Measurements from ENCODE around the gene DAW1. TPM values are rescaled to one million over a fixed set of nuclear protein-coding genes. Genes with fewer than 3 reads are reported as not detected.
A peak's percentile ranks its signal among the peaks of the same experiment; 100 is the strongest.

Gene DAW1
- total RNA-seq, 1 experiment from 2014 or later = 104 TPM

GRCh38 chr2:227861011-227861410, 10.4 kb upstream of the DAW1 start:
- no peak for DNase-seq (ENCODE audit: extremely low read depth, low read depth)

GRCh38 chr2:227862227-227862740, 9.1 kb upstream of the DAW1 start:
- peak; percentile 84 for DNase-seq (ENCODE audit: extremely low read depth, low read depth)

DNA sequence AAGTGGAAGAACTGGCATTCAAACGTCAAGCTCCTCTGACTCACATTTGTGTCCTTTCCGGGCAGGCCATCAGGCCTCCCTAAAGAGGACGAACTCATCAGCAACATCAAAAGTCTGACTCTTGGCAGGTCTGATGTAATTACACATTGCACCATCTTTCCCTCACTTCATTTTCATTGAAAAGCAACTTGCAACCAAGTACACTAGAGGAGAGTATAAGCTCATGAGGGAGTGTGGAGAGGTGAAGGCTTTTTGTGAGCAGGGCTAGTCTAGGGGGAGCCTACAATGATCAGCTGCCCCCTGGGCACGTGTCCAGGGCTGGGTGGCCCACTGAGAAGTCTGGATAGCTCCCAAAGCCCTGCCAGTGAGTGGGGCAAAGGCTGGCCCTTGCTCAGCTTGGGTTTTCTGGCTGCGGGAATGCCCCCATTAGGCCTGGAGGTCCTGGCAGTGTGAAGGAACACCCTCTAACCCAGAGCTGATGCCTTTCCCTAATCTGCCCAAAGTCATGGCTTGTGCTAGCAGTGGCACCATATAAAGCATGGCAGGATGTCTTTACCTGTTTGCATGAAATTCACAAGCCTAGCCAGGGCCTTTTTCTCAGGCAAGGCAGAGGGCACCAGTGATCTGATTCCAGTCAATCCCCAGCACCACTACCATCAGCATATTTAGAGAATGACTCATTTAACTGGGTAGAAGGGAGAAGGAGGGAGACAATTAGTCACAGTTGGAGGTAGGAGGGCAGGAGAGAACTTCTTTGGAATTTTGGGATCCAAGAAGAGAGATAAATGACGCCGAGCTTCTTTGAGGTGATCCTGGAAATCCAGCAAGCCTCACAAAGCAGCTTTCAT, 8.5 kb upstream of the DAW1 start:
- DNase-seq (ENCODE audit: extremely low read depth, low read depth) = peak; percentile 97

DNA sequence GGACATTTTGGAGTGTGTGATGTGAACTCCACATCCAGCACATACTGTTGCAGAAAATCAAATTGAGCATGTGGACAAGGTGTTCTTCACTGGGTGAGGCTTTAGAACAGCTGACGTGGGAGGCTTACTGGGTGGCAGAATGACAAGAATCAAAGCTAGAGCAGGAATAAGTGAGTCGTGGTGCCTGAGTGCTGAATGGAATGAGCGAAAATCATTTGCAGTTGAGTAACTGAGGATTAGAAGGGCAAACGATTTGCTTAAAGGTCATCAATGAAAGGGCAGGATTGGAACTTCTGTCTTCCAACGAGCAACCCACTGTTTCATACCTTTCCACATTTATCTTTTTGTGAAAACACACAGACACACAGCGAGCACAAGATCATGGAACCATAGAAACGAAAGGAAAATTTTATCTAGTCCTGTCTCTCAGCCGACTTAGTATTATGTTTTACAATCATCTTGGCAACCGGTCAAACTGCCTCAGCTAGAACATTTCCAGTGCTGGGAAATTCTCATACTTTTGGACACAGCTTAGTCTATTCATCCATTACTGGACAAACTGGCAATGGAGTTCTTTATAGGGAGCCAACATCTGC, 7.2 kb upstream of the DAW1 start:
- no peak for DNase-seq (ENCODE audit: extremely low read depth, low read depth)

DNA sequence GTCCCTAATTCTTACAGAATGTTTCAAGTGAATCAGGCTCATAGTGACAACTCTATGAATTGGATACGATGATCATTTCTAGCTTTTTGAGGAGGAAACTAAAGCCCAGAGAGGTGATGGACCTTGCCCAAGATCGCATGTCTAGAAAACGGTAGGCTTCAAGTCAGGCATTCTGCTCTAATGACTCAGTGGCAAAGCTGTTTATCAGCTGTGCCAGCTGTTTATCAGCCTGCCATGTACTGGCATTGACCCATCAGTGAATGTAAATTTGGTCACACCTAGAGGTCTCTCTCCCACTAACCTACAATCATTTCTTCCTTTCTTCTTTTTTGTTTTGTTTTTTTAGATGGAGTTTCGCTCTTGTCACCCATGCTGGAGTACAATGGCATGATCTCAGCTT, 6.1 kb upstream of the DAW1 start:
- no peak for DNase-seq (ENCODE audit: extremely low read depth, low read depth)

DNA sequence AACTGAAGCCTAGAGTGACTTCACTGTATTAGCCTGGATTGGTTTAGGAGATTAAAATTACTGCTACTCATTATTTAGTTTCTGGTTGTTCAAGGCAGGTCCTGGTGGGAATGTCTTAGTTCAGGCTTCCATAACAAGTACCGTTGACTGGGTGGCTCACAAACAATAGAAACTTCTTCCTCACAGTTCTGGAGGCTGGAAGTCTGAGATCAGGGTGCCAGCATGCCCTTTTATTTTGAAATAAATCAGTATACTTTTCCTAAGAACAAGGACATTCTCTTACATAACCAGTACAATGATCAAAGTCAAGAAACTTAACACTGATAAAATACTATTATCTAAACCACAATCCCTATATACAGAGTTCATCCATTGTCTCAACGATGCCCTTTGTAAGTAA, 4.0 kb upstream of the DAW1 start:
- DNase-seq (ENCODE audit: extremely low read depth, low read depth) = no peak

DNA sequence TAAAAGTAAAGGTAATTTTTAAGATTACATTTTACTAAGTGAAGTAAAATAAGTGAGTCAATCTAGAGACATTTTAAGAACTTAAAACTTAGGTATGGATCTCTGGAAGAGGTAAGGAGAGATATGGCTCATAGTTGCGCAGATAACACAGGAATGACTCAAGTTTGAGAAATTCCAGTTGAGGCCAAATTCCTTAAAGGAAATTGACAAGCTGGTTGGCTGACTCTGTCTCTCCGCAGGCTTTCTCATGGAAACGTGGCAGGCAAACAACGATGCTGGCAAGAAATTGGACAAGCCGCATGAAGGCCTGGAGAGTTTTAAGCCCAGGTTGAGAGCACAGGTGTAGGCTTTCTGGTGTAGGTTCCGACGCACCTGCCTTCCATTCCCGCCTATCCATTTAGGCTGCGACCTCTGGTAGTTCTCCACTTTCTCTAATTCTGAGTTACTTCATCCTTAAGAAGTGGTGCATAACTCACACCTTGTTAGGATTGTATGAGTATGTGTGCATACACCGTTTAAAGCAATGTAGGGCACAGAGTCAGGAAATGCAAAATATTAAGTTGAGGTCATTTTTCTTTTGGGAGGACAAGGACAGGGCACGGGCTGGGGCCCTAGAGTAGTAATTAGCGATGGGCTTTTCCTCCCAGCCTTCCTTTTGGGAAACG, 589 bp upstream of the DAW1 start:
- peak; percentile 77 for DNase-seq (ENCODE audit: extremely low read depth, low read depth)

DNA sequence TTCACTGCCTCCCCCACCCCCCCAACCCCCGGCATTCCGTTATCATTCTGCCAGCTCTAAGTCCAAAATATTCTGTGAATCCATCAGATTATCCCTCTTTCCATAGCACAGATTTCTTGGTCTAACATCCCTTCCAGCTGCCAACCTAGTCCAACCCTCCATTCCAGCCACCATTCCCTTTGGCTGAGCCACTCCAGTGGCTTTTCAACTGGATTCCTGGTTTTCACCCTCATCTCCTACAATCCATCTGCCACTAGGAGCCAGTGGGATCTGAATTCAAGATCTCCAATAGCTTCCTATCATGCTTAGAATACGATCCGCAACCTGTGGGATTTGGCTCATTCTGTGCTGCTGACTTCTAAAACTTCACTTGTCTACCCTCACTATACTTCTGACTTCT, 1.2 kb downstream of the DAW1 start:
- DNase-seq (ENCODE audit: extremely low read depth, low read depth) = no peak

- peak; percentile 88 for DNase-seq (ENCODE audit: extremely low read depth, low read depth)
Observed at GRCh38 chr2:227876300-227876801, 4.9 kb downstream of the DAW1 start.

- no peak for DNase-seq (ENCODE audit: extremely low read depth, low read depth)
Observed at GRCh38 chr2:227877421-227878310, 6.2 kb downstream of the DAW1 start.

GRCh38 chr2:227880460-227880859, 9.0 kb downstream of the DAW1 start:
- no peak for DNase-seq (ENCODE audit: extremely low read depth, low read depth)

DNA sequence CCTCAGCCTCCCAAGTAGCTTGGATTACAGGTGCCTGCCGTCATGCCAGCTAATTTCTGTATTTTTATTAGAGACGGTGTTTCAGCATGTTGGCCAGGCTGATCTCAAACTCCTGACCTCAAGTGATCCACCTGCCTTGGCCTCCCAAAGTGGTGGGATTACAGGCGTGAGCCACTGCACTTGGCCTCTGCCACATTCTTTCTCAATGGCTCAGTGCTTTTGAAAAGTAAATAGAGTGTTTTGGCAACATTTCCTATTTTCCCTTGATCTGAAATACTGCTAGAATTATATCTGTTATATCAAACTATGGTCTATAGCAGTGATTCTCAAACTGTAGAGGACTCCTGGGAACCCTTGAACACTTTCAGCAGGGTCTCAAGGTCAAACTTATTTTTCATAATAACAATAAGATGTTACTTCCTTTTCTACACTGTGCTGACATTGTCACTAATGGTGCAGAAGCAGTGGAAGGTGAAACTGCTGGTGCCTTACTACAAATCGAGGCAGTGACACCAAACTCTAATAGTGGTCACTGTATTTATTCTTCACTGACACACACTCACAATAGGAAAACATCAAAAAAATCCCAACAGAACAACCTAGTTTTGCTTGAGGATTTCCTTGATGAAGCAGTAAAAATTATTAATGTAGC, 10.6 kb downstream of the DAW1 start:
- no peak for DNase-seq (ENCODE audit: extremely low read depth, low read depth)

DNA sequence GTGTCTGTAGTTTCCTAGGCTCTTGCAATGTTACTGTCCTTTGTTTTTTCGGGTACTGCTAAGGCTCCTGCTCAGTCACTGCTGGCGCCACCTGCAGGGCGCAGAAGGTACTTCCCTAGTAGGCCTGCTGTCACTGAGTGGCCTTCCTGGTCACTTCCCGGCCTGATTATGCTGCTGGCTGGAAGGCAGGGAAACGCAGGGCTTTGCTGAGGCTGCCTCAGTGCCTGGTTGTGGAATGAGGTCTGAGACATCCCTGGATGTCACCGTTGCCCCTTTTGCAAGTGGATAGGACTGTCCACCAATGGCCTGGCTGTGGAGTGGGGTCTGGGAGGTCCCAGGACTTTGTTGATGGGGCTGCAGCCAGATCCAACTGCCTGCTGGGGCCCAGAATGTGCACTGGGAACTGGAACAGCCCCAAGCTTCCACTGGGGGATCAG, 13.1 kb downstream of the DAW1 start:
- no peak for DNase-seq (ENCODE audit: extremely low read depth, low read depth)

DNA sequence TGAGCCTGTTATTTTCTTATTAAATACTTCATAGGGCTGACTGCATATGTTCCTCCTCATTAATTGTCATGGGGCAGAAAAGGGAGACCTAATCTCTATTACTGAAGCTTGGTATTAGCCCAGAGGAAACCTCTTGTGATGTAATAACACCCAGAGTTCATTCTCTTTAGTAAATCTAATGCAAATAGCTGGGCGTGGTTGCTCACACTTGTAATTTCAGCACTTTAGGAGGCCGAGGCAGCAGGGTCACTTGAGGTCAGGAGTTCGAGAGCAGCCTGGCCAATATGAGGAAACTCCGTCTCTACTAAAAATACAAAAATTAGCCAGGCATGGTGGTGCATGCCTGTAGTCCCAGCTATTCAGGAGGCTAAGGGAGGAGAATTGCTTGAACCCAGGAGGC, 14.7 kb downstream of the DAW1 start:
- no peak for DNase-seq (ENCODE audit: extremely low read depth, low read depth)

DNA sequence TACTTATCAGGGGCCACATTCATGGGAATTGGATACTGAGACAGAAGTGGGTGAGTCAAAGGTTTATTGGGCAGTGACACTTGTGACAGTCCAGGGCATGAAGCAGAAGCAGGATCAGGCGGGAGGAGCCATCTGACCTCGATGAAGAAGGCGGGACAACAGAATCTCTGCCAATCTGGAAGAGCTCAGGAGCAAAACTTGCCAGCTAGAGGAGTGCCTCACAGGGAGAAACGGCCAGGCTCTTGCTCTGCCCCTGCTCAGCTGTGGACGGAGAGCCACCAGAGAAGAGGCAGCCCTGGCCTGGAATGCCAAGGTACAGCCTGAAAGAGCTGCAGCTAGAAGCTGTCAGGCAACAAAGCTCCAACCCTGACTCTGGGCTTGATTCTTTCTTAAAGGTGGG, 16.9 kb downstream of the DAW1 start:
- peak; percentile 72 for DNase-seq (ENCODE audit: extremely low read depth, low read depth)

GRCh38 chr2:227889336-227889735, 17.9 kb downstream of the DAW1 start:
- DNase-seq (ENCODE audit: extremely low read depth, low read depth) = no peak

DNA sequence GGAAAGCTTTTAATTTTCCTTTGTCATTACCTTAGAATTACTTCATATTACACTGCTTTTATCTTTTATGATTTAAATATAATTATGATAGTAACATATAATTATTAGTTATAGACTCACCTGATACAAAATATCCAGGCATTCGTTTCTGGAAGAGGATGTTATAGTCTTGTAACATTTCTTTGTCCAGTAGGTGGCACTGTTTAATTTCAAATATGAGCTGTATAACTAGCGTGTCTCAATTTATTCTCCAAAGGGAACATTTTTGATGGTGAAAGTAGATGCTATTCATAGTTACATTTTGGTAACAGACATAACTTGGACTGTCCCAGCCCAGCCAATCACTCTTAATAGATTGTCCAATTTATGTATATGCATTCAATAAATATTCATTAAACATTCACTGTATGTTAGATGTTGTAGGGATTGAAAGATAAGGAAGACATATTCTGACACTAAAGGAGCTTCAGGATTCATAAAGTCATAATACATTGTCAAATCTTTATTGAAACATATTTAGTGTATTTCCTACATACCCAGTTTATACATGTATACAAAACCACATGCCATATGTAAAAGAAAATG, 19.2 kb downstream of the DAW1 start:
- DNase-seq (ENCODE audit: extremely low read depth, low read depth) = peak; percentile 77

DNA sequence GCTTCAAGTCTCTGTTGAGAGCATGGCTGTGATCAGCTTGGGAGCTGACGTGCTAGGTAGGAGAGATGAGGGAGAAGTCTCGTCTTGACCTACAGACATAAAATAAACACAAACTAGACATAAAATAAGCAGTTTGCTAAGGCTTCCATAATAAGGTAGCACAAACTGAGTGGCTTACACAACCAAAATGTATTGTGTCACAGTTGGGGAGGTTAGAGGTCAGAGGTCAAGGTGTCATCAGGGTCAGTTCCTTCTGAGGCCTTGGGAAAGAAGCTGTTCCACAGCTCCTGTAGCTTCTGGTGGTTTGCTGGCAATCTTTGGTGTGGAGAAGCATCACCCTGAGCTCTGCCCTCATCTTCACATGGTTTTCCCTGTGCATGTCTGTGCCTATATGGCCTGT, 20.2 kb downstream of the DAW1 start:
- no peak for DNase-seq (ENCODE audit: extremely low read depth, low read depth)

DNA sequence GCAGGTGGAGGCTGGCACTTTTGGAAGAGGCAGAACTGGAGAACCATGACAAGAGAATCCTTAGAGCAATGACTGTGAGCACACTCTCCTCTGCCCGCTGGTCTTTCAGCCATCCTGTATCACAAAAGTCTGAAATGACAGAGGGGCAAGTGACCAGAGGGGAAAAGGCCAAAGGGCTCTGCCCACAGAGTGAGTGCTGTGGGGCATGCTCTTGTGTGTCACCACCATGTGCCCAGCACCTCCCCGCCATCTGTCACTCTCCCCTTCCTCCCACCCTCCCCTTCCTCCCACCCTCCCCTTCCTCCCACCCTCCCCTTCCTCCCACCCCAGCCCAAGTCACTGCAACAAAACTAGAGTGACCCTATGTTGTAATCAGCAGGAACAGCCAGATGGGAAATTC, 31.9 kb downstream of the DAW1 start:
- DNase-seq (ENCODE audit: extremely low read depth, low read depth) = no peak
